Measurements from ENCODE around the gene FREM1.
A peak's percentile ranks its signal among the peaks of the same experiment; 100 is the strongest.

FREM1 gene

GRCh38 chr9:14813336-14814248 is 96.6 kb downstream of the FREM1 start:
- DNase-seq, result no peak

- no peak for DNase-seq
Observed at GRCh38 chr9:14812806-14813205, 97.4 kb downstream of the FREM1 start.

DNA sequence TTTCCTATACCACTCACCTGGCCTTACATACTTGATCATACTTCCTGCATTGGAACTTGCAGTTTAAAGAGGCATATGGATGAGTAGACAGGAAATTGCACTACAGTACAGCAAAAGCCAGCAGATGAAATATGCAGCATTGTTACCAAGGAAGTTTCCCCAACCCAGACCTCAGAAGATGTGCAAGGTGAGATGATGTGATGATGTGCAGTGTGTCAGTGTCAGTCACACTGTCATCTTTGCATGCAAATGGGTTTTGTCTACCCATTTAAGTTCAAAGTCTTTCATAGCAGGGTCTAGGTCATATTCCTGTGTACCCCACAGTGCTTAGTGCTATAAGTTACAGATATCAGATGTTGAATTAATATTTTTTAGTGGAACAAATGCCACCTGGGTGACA is 98.4 kb downstream of the FREM1 start:
- DNase-seq, result no peak

GRCh38 chr9:14806941-14807520 is 103.2 kb downstream of the FREM1 start:
- DNase-seq, result no peak

GRCh38 chr9:14799030-14799429 is 111.2 kb downstream of the FREM1 start:
- no peak for DNase-seq

DNA sequence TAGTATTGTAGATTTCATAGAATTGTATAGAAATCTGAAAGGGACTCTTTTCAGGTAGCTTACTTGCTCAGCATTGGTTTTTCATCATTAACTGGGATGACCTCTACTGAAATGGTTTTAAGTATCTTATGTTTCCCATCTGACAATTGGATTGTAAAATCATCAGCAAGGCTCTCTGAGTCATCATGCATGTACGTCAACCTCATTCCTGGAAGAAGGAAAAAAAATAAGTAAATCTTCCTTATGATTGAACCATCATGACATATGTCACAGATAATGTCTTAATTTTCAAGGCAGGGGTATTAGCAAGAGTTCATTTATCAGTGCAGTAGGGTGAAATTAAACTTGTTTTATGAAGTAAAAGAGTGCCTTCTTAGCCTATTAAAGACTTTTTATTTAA is 112.8 kb downstream of the FREM1 start:
- no peak for DNase-seq

DNA sequence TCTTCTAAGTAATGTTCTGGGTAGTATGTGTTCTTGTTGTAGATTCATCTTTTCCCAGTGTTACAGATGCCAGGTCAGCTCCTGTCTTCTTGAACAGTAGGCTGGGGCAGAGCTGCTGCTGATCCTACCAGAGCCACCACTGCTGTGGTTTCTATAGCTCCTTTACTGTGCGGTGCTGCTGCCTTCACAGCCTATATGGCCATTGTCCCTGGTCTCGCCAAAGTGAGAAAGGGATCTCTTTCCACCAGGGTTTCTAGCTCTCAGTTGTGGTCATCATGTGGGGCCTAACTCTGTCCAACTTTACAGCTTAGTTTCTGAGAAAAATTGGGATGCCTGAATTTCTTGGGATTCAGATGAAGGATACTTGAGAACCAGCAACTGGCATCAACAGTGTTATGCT is 116.8 kb downstream of the FREM1 start:
- no peak for DNase-seq

DNA sequence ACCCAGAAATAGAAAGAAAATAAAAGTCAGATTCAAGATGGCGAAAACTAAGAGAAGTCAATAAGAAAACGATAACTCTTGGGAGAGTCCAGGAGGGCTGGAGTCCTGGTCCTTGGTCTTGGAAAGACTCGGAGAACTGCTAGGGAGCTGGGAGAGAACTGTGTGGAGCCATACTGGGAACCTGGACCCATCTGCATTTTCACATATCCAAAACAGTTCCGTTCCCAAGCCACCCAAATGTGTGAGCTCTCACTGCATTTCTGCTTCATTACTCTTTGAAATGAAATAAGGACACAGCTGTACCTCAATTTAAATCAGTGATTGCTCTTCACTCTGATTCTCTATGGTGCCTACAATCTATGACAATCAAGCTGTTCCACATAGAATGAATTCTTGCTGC is 119.6 kb downstream of the FREM1 start:
- DNase-seq, result no peak

DNA sequence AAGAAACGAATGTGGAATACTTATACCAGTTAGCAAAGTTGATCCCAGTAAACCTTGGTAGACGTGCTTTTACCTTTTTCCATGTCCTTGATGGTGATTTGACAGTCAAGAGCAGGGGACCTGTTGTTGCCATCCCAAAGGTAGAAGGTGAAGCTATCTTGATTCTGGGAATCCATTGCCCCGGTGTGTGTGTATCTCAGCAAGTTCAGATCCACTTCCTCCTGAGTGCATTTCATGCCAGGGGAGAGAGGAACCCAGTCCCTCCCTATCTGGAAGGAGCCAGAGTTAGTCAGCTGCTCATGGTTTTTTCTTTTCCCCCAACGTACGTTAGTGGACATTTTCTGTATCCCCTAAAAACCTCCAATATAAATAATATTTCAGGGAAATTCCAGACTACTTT is 121.4 kb downstream of the FREM1 start:
- DNase-seq, result no peak

DNA sequence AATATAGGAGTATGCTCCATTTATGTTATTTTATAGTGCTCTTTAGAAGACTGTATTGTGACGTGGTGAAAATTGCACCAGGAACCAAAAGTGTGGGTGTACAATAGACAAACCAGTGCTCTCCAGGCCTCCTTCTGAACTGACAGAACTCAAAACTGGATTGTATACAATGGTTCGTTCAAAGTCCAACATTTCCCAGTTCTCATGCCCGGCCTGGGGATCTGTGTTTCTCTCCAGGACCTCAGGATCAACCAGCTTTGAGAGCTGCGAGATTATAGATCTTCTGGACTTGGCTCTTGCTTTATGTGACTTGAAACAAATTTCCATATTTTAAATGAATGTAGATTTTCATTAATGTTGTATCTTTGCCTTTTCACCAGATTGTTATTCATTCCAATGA is 126.9 kb downstream of the FREM1 start:
- no peak for DNase-seq

DNA sequence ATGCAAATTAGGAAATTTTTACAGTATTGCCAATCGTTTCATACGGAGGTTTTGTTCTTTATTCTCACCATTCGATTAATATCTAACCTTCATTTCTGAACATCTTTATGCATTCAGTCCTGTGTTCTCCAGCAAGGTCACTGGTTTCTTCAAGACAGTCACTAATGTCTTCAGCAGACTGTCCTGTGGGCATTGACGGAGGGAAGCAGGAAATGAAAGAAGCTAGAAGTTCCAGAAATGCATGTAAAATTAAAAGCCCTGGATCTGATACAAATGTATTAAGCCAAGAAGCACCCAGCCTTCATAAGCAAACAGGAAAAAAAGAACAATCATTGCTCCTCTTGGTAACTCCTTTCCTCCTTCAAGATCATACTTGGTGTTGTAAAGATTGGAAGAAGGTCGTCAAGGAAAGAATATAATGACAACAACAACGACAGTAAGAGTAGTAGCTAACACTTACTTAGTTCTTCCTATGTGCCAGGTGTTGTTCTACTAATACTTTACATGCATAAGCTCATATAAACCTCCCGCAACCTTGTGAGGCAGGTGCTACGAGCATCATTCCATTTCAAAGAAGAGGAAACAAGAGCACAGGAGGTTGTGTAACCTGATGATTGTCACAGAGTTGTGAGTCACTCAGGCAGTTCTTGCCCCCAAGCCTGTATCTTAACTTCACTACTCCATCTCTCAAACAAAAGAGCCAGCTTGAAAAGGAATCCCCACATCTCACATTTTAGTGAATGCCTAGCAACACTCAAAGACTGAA is 127.8 kb downstream of the FREM1 start:
- no peak for DNase-seq

- DNase-seq, result no peak
Observed at GRCh38 chr9:14780693-14781092, 129.5 kb downstream of the FREM1 start.

DNA sequence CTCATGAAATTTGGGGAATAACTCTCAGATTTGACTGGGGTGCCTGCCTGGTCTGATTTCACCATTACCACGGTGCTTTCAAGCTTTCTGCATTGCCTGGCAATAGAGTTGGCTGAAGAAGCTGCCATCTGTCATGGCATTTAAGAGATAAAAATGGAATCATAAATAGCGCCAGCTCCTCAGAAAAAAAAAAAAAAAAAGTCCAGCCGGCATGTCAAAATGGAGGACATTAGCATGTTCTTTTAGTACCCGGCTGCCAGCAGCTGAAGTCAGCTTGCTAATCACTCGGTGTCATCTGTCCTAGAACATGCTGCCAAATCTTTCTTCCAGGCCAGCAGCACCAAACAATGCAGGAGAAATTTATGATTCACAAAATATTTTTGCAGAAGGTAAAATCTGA is 130.0 kb downstream of the FREM1 start:
- no peak for DNase-seq

DNA sequence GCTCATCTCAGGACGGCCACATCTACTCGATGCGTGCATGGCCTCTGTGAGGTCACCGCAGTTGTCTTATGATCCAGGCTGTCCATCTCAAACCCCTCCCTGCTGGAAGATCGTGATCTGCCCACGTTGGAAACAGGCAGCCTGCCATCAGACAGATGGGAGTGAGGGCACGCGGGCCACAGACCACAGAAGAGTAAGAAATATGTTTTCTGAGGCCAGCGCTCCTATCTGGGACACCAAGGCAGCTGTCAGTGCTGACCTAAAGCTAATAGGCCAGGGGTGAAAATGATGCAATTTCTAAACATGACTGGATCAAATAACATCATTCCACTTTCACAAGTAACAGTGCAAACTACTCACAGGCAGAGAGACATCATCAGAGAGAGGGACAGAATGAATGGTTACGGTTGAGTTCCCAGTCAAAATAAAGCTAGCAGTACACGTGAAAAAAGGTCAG is 130.6 kb downstream of the FREM1 start:
- DNase-seq, result no peak

DNA sequence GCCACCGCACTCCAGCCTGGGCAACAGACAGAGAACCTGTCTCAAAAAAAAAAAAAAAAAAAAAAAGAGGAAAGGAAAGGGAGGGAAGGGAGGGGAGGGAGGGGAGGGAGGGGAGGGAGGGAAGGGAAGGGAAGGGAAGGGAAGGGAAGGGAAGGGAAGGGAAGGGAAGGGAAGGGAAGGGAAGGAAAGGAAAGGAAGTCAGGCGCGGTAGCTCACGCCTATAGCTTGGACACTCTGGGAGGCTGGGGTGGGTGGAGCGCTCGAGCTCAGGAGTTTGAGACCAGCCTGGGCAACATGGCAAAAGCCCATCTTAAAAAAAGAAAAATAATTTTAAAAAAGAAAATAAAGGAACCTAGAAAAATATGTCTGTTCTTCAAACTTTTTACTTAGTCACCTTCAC is 131.7 kb downstream of the FREM1 start:
- no peak for DNase-seq

- DNase-seq, result no peak
Observed at GRCh38 chr9:14775917-14776316, 134.3 kb downstream of the FREM1 start.

DNA sequence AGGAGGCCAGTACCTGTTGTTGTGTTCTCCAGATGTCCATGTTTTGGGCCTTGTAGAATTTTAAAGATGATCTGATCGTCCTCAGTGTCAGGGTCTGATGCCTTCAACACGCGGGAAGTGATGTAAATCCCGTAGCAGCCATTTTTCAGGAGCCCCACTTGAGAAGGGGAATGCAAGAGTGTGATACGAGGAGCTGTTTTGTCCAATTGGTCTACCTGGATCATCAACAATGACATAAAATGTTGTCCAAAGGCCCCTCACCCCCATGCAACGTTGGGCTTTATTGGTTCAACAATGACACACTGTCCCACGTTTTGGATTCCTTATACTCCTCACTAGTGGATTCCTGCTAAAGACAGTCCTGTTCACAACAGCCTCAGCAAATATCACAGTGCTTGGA is 139.6 kb downstream of the FREM1 start:
- DNase-seq, result no peak

DNA sequence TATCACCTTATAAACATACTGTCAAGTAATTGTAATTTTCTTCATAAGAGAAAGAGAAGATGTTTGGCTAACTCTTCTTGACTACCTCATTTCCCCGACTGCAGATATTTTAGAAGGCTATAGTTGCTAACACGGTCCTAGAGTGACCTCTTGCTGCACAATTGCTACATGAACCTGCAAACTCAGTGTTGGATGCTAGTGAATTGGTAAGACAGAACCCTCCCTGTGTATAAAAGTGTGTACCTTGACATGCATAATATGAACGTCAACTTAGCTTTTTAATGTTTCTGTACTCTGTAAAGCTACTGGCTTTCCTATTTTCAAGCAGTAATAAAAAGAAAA is 141.0 kb downstream of the FREM1 start:
- no peak for DNase-seq

DNA sequence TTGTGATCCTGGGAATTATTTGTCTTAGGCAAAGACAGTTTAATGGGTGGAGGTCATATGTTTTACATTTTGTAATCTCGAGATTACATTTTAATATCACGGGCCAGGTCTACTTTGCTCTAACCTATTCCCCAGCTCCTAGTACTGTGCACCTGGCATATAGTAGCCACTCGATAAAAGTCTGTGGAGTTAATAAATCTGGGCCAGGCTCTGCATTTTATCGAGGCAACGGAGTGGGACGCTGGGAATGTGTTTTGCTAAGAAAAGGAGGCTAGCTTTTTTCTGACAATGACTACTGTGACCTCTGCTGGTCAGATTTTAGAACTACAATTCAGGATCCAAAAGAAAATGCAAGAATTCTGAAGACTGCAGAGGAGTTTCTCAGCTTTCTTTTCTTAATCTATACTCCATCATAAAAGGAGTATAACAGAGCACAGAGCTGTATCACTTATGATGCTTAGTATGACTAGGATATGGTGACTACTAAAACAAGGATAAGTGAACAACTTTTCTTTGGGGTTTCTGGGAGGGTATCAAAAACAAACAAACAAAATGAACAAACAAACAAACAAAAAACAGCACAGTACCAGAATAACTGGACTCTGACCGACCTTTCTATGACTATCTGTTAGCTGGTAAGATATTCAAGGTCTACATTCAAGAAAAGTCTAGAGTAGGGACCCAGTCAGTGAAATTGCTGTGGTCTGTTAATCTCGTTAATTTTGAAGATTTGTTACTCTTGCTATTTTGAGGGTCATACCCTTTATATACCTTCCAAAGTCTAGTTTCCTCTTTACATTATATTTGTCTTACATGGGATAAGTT is 141.6 kb downstream of the FREM1 start:
- peak; percentile 36 for DNase-seq

DNA sequence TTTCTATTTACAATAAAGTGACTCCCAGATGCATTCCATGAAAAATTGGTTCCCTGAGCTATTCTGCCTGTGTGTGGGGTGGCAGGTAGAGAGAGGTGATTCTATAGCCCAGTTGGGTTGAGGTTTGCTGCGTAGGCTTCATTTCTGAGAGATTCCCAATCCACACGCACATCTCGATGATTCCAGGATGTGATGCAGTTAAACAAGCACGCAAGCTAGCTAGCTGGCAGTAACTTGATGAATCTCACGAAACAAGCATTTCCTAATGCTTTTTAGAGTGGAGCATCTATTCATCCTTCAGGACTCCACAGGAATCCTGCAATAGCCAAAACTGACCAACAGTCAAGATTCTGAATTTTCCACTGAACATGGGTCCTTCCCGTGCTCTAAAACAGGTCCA is 143.9 kb downstream of the FREM1 start:
- DNase-seq, result no peak

DNA sequence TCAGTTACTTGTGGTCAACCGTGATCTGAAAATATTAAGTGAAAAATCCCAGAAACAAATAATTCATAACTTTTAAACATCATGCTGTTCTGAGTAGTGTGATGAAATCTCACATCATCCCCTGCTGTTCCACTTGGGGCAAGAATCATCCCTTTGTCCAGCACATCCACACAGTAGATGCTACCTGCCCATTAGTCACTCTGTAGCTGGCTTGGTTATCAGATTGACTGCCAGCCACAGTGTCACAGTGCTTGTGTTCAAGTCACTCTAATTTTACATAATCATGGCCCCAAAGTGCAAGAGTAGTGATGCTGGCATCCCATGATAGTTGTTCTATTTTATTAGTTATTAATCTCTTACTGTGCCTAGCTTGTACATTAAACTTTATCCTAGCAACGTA is 148.6 kb downstream of the FREM1 start:
- DNase-seq, result no peak

GRCh38 chr9:14760060-14760459 is 150.2 kb downstream of the FREM1 start:
- DNase-seq, result no peak

- no peak for DNase-seq
Observed at GRCh38 chr9:14756291-14756690, 153.9 kb downstream of the FREM1 start.

All from NCI-H1436 (cell line).